Measurements from ENCODE around the gene UGT1A4. TPM values are rescaled to one million over a fixed set of nuclear protein-coding genes. Genes with fewer than 3 reads are reported as not detected.

The UGT1A4 gene
- total and polyA plus RNA-seq, 10 of the 15 experiments (the other 5 are each of a cell fraction or from before 2014, with no cell fraction given), result not detected

- H3K9ac ChIP-seq (ENCODE audit: control insufficient read depth, insufficient read depth, low read length), result no peak overlapping the region
- WGBS (ENCODE audit: insufficient coverage, insufficient replicate concordance, low lambda C conversion rate, missing lambda C conversion rate), result 8% methylated on average over 17 of the region's 17 CpGs
- RAD21 ChIA-PET (ENCODE audit: unreplicated experiment), result no interaction called here
- H3K27ac ChIP-seq (ENCODE audit: control insufficient read depth, insufficient read depth), result no peak overlapping the region
- no TSS peak for BruUV-seq (replicated peaks)
- H3K79me2 ChIP-seq (ENCODE audit: control insufficient read depth, insufficient read depth, low read length), result no peaks in the 10 kb centered on the region
- no peaks in the 10 kb centered on the region for H3K9me3 ChIP-seq (replicated peaks; ENCODE audit: control insufficient read depth, insufficient read depth, low read length)
- DNase-seq (ENCODE audit: low read depth, low spot score), result no peak
- POLR2A ChIA-PET, result no interaction called here
- H2AFZ ChIP-seq (ENCODE audit: control insufficient read depth, low read depth, low read length), result no peak overlapping the region
- no peaks in the 10 kb centered on the region for H3K36me3 ChIP-seq (ENCODE audit: control insufficient read depth in 2 of 2, insufficient read depth in 2 of 2, low read length in 1 of 2)
- SMC1A ChIA-PET (ENCODE audit: uncharacterized antibody, unreplicated experiment), result no interaction called here
- no peaks in the 10 kb centered on the region for H4K20me1 ChIP-seq (ENCODE audit: control insufficient read depth, insufficient read depth)
- no peaks in the 10 kb centered on the region; a peak in 3 of 4 replicates for H3K27me3 ChIP-seq (replicated peaks in 1 of 2; ENCODE audit: control insufficient read depth in 2 of 2, insufficient read depth in 2 of 2, low read length in 1 of 2)
- intact Hi-C loops (cut with micrococcal nuclease; ENCODE audit: unreplicated experiment) (no loop called here), in situ Hi-C loops (cut with MboI) (no loop called here)
- H3K4me2 ChIP-seq (ENCODE audit: control insufficient read depth, insufficient read depth), result no peak overlapping the region
- no peak for ATAC-seq
- CTCF ChIA-PET, result interaction anchor here (0.5 kb wide), 1 partner anchor 24 kb away, joined by 3 read pairs; no protein-coding TSS in a partner anchor
- H3K4me3 ChIP-seq, result no peak overlapping the region
- no peaks in the 10 kb centered on the region for H3K4me1 ChIP-seq (ENCODE audit: control insufficient read depth, insufficient read depth, low read length)
- no peak for FAIRE-seq
- TF ChIP-seq ZBTB40 (IDR thresholded peaks at IDR 0.05; ENCODE audit: borderline replicate concordance), result no peak
- TF ChIP-seq RAD21 (IDR thresholded peaks at IDR 0.05; ENCODE audit: insufficient read depth, low read depth, low read length), result no peak
- no peak for TF ChIP-seq PAX8 (IDR thresholded peaks at IDR 0.05)
- TF ChIP-seq BHLHE40 (IDR thresholded peaks at IDR 0.05; ENCODE audit: borderline replicate concordance in 1 of 2, low read depth in 2 of 2, low read length in 1 of 2), result no peak
- no peak for TF ChIP-seq IKZF2 (IDR thresholded peaks at IDR 0.05)
- no peak for TF ChIP-seq E4F1 (IDR thresholded peaks at IDR 0.05; ENCODE audit: borderline replicate concordance, partially characterized antibody)
- TF ChIP-seq HDGF (IDR thresholded peaks at IDR 0.05), result no peak
- TF ChIP-seq USF2 (IDR thresholded peaks at IDR 0.05; ENCODE audit: borderline replicate concordance, low read depth, low read length), result no peak
- TF ChIP-seq CBFB (IDR thresholded peaks at IDR 0.05; ENCODE audit: low read depth), result no peak
- TF ChIP-seq RAD51 (IDR thresholded peaks at IDR 0.05), result no peak
Measured at GRCh38 chr2:233818639-233819621, 100.4 kb downstream of the UGT1A4 start.

Measured in GM12878 (cell line).